Vagina (tissue), 2 donors: ENCODE measurements around the gene FAM53A.

Experiments
- POLR2A ChIP-seq, 2 donors: fragments of 450-650 bp; IDR thresholded peaks; one replicate each; pipeline ENCODE4 v1.6.1; 2017; ENCODE audit warnings: antibody characterized with exemption in 2 of 2, mild to moderate bottlenecking in 2 of 2, moderate library complexity in 2 of 2
- TF ChIP-seq, protein P1 (sequence below), 3 experiments: fragments of 450-650 bp in 2 of 3; fragments of 200-600 bp in 1 of 3; sonication (generic) in 1 of 3; IDR thresholded peaks; one replicate each; pipeline ENCODE4 v1.5.1; 2017 to 2019; ENCODE audit warnings: antibody characterized with exemption in 3 of 3, mild to moderate bottlenecking in 2 of 3, moderate library complexity in 2 of 3

DNA sequence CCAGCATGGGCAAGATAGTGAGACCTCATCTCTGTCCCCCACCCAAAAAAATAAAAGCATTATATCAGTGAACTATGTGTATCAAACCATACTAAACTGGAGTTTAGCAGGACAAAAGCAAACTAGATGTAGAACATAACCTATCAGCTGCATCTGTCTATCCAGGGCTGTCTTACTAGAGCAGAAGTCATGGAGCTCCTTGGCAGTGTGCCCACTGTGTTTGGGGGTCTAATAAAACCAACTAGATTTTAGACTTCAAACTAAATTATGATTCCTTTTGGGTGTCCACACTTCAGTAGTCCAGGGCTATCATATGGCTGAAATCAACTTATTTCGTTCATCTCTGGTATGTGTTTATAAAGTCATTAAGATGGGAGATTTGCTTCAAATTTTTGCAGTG is 19.8 kb upstream of the FAM53A start:
- TF ChIP-seq POLR2A (IDR thresholded peaks at IDR 0.05): no peak
- TF ChIP-seq, protein P1, sequence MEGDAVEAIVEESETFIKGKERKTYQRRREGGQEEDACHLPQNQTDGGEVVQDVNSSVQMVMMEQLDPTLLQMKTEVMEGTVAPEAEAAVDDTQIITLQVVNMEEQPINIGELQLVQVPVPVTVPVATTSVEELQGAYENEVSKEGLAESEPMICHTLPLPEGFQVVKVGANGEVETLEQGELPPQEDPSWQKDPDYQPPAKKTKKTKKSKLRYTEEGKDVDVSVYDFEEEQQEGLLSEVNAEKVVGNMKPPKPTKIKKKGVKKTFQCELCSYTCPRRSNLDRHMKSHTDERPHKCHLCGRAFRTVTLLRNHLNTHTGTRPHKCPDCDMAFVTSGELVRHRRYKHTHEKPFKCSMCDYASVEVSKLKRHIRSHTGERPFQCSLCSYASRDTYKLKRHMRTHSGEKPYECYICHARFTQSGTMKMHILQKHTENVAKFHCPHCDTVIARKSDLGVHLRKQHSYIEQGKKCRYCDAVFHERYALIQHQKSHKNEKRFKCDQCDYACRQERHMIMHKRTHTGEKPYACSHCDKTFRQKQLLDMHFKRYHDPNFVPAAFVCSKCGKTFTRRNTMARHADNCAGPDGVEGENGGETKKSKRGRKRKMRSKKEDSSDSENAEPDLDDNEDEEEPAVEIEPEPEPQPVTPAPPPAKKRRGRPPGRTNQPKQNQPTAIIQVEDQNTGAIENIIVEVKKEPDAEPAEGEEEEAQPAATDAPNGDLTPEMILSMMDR (IDR thresholded peaks at IDR 0.05): no peak
